Activated CD8-positive, alpha-beta T cell treated with anti-CD3 and anti-CD28 coated beads, Interleukin-2, amount 10 ng/mL, durations not matched to agents 7 days and 5 days (primary cell): ENCODE results near the gene MYBPC1. TPM values are rescaled to one million over a fixed set of nuclear protein-coding genes. Genes with fewer than 3 reads are reported as not detected.

Source experiments
- ATAC-seq: fragments of 150-1000 bp; cut with Tn5 transposase; one replicate; pipeline ENCODE4 v1.10.0; 2021; ENCODE audit warnings: moderate library complexity
- CTCF ChIA-PET: fragments of 350-600 bp; sonication (Branson Sonifier 250); formaldehyde crosslinking; loops from one replicate; lab custom pipeline; 2021; ENCODE audit warnings: antibody characterized with exemption; lab: Charles Lee
- POLR2A ChIA-PET: fragments of 350-600 bp; sonication (Branson Sonifier 250); formaldehyde crosslinking; loops from one replicate; lab custom pipeline; 2021; ENCODE audit warnings: antibody characterized with exemption; lab: Charles Lee
- DNase-seq: peaks from one replicate; pipeline ENCODE4 v3.0.0-alpha.2; 2020
- H3K27ac Mint-ChIP-seq: one replicate; pipeline ENCODE4 v1.8.0; 2021; ENCODE audit warnings: mild to moderate bottlenecking, mixed read lengths
- H3K27me3 Mint-ChIP-seq: one replicate; pipeline ENCODE4 v1.8.0; 2021; ENCODE audit warnings: low read depth, mixed read lengths
- H3K36me3 Mint-ChIP-seq: one replicate; pipeline ENCODE4 v1.8.0; 2021; ENCODE audit warnings: low read depth, mixed read lengths
- H3K4me1 Mint-ChIP-seq: one replicate; pipeline ENCODE4 v1.8.0; 2021; ENCODE audit warnings: low read depth, mixed read lengths
- H3K4me3 Mint-ChIP-seq: one replicate; pipeline ENCODE4 v1.8.0; 2021; ENCODE audit warnings: mild to moderate bottlenecking, mixed read lengths
- H3K9me3 Mint-ChIP-seq: one replicate; pipeline ENCODE4 v1.8.0; 2022; ENCODE audit warnings: mixed read lengths; ENCODE audit not compliant: insufficient read depth
- total RNA-seq, 2 experiments: library from RNA; stranded (reverse); gene quantifications; one replicate each; pipeline ENCODE4 v1.2.3, GENCODE V29; 2021

MYBPC1 gene
- total RNA-seq, 2 experiments from 2014 or later: not detected

GRCh38 chr12:101604132-101604531, 9.4 kb downstream of the MYBPC1 start:
- Mint-ChIP-seq H3K36me3 (no peaks in the 10 kb centered on the region), H3K9me3 (no peaks in the 10 kb centered on the region), H3K4me3 (no peak overlapping the region), H3K4me1 (no peaks in the 10 kb centered on the region), H3K27ac (no peak overlapping the region), H3K27me3 (peaks cover 4% of the 10 kb centered on the region)
- ATAC-seq (no peak), DNase-seq (no peak)
- CTCF ChIA-PET: no interaction called here
- POLR2A ChIA-PET: no interaction called here

- Mint-ChIP-seq H3K36me3 (no peaks in the 10 kb centered on the region), H3K4me1 (no peaks in the 10 kb centered on the region), H3K4me3 (no peak overlapping the region), H3K9me3 (no peaks in the 10 kb centered on the region), H3K27ac (no peak overlapping the region), H3K27me3 (peaks cover 4% of the 10 kb centered on the region)
- ChIA-PET CTCF (no interaction called here), POLR2A (no interaction called here)
- ATAC-seq (no peak), DNase-seq (no peak)
Measured at GRCh38 chr12:101607894-101608293, 13.1 kb downstream of the MYBPC1 start.

GRCh38 chr12:101608301-101609133, 13.7 kb downstream of the MYBPC1 start:
- peaks cover 4% of the 10 kb centered on the region for H3K27me3 Mint-ChIP-seq
- ChIA-PET CTCF (no interaction called here), POLR2A (no interaction called here)
- H3K36me3 Mint-ChIP-seq: no peaks in the 10 kb centered on the region
- no peak overlapping the region for H3K4me3 Mint-ChIP-seq
- H3K4me1 Mint-ChIP-seq: no peaks in the 10 kb centered on the region
- H3K27ac Mint-ChIP-seq: no peak overlapping the region
- DNase-seq: no peak
- H3K9me3 Mint-ChIP-seq: no peaks in the 10 kb centered on the region
- no peak for ATAC-seq

- POLR2A ChIA-PET: no interaction called here
- CTCF ChIA-PET: no interaction called here
- no peaks in the 10 kb centered on the region for H3K4me1 Mint-ChIP-seq
- DNase-seq (no peak), ATAC-seq (no peak)
- no peak overlapping the region for H3K4me3 Mint-ChIP-seq
- peaks cover 4% of the 10 kb centered on the region for H3K27me3 Mint-ChIP-seq
- no peaks in the 10 kb centered on the region for H3K9me3 Mint-ChIP-seq
- H3K36me3 Mint-ChIP-seq: no peaks in the 10 kb centered on the region
- no peak overlapping the region for H3K27ac Mint-ChIP-seq
Measured at GRCh38 chr12:101609198-101609597, 14.4 kb downstream of the MYBPC1 start.

DNA sequence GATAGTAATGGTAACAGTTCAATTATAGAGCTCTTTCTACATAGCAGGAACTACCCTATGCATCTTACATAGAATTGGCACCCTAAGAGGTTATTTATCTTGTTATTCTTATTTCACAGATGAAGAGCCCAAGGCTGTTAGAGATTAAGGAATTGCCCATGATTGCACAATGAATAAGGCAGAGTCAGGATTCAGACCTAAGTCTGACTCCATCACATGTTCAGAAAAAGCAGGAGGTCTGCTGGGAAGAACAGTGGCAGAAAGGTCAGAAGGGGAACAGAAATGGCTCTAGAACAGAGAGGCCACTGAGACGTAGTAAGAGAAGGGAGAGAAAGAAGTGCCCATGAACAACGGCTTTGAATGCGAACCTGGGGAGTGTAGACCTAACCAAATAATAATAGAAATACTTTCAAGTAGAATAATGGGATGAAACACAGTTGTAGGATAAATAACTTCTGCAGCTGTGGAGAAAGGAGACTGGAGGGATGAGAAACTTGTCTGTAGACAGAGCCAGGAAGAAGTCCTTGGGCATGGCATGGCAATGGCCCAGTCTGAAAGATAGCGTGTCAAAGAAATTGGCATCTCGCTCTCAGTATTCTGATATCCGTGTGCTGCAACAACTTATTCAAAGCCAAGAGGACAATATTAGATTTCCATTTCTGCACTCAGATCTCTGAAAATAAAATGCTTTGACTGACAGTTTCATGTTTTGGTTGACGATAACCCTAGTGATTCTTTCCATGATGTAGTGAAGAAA, 17.6 kb downstream of the MYBPC1 start:
- CTCF ChIA-PET: no interaction called here
- Mint-ChIP-seq H3K4me1 (peaks cover 4% of the 10 kb centered on the region), H3K36me3 (no peaks in the 10 kb centered on the region), H3K27me3 (peaks cover 7% of the 10 kb centered on the region), H3K9me3 (no peaks in the 10 kb centered on the region), H3K27ac (no peak overlapping the region), H3K4me3 (no peak overlapping the region)
- ATAC-seq: no peak
- POLR2A ChIA-PET: no interaction called here
- DNase-seq: no peak

DNA sequence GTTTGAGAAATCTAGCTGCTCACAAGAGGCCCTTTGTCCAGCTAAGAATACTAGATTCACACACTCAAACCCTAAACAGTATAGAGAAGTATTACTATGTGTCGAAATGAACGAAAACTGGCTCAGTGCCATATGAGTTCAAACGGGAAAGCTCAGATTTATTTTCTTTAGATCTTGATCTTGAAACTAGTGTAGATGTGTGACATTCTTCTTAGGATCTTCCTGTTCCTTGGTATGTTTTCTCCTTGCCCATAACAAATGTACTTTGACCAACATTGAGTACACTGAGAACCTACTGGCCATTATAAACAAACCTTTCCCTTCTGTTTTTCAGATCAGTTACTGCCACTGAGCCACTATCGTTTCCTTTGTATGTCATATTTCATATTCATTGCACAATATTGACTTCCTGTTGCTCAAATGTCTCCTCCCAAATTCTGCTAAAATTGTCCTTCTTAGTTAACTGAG, 21.3 kb downstream of the MYBPC1 start:
- Mint-ChIP-seq H3K9me3 (no peaks in the 10 kb centered on the region), H3K4me1 (peaks cover 4% of the 10 kb centered on the region), H3K4me3 (no peak overlapping the region), H3K27me3 (peaks cover 12% of the 10 kb centered on the region), H3K27ac (no peak overlapping the region), H3K36me3 (no peaks in the 10 kb centered on the region)
- ChIA-PET POLR2A (no interaction called here), CTCF (no interaction called here)
- no peak for ATAC-seq
- DNase-seq: no peak

GRCh38 chr12:101619026-101619786, 24.4 kb downstream of the MYBPC1 start:
- H3K27me3 Mint-ChIP-seq: peaks cover 13% of the 10 kb centered on the region
- DNase-seq (no peak), ATAC-seq (no peak)
- POLR2A ChIA-PET: no interaction called here
- no peak overlapping the region for H3K4me3 Mint-ChIP-seq
- CTCF ChIA-PET: interaction anchor here (1.2 kb wide), 1 partner anchor 140 kb away, joined by 3 read pairs; no protein-coding TSS in a partner anchor
- H3K4me1 Mint-ChIP-seq: peaks cover 4% of the 10 kb centered on the region
- H3K9me3 Mint-ChIP-seq: no peaks in the 10 kb centered on the region
- H3K36me3 Mint-ChIP-seq: no peaks in the 10 kb centered on the region
- no peak overlapping the region for H3K27ac Mint-ChIP-seq

GRCh38 chr12:101619858-101620761, 25.3 kb downstream of the MYBPC1 start:
- Mint-ChIP-seq H3K9me3 (no peaks in the 10 kb centered on the region), H3K4me1 (peaks cover 4% of the 10 kb centered on the region), H3K4me3 (no peak overlapping the region), H3K36me3 (no peaks in the 10 kb centered on the region), H3K27me3 (peaks cover 13% of the 10 kb centered on the region), H3K27ac (no peak overlapping the region)
- ATAC-seq (no peak), DNase-seq (no peak)
- POLR2A ChIA-PET: no interaction called here
- CTCF ChIA-PET: interaction anchor here (1.2 kb wide), 1 partner anchor 140 kb away, joined by 3 read pairs; no protein-coding TSS in a partner anchor

DNA sequence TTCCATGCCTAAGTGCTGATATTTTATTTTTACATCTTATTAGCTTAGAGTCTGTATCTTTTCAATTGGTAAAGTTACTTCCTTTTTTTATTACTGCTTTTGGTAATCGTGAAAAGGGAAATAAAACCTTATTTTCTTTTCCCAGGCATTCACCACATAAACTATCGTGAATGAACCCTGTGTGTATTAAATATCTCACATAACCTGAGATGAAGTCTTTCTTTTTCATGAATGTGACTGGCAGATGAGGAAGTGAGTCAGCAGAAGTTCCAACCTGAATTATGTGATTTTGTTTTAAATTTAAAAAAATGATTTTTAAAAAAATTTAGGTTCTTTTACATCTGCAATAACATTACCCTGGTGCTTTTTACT, 26.0 kb downstream of the MYBPC1 start:
- no peaks in the 10 kb centered on the region for H3K9me3 Mint-ChIP-seq
- no peak for ATAC-seq
- CTCF ChIA-PET: no interaction called here
- H3K27ac Mint-ChIP-seq: no peak overlapping the region
- no peak for DNase-seq
- POLR2A ChIA-PET: no interaction called here
- no peaks in the 10 kb centered on the region for H3K36me3 Mint-ChIP-seq
- H3K4me3 Mint-ChIP-seq: no peak overlapping the region
- H3K27me3 Mint-ChIP-seq: peaks cover 13% of the 10 kb centered on the region
- peaks cover 4% of the 10 kb centered on the region for H3K4me1 Mint-ChIP-seq

- Mint-ChIP-seq H3K4me3 (no peak overlapping the region), H3K9me3 (no peaks in the 10 kb centered on the region), H3K27ac (no peak overlapping the region), H3K4me1 (no peaks in the 10 kb centered on the region), H3K36me3 (no peaks in the 10 kb centered on the region), H3K27me3 (peaks cover 2% of the 10 kb centered on the region)
- ChIA-PET CTCF (interaction anchor here (0.9 kb wide), 1 partner anchor 21 kb away, joined by 3 read pairs; no protein-coding TSS in a partner anchor), POLR2A (no interaction called here)
- ATAC-seq (no peak), DNase-seq (no peak)
Measured at GRCh38 chr12:101628676-101629075, 33.9 kb downstream of the MYBPC1 start.

GRCh38 chr12:101634724-101635123, 40.0 kb downstream of the MYBPC1 start:
- Mint-ChIP-seq H3K4me1 (peaks cover 8% of the 10 kb centered on the region), H3K36me3 (no peaks in the 10 kb centered on the region), H3K4me3 (no peak overlapping the region), H3K9me3 (no peaks in the 10 kb centered on the region), H3K27me3 (peaks cover 3% of the 10 kb centered on the region), H3K27ac (no peak overlapping the region)
- DNase-seq: no peak
- ATAC-seq: no peak
- POLR2A ChIA-PET: no interaction called here
- CTCF ChIA-PET: no interaction called here
